NCI-H187 (cell line): ENCODE measurements around the gene KCTD4.
"Not testable (repeated sequence)": the region's sequence is repeated elsewhere in the genome, so short reads cannot be mapped to it uniquely, and the experiment has no call there.

Experiments
- DNase-seq, 2 experiments: peaks; one replicate each; lab custom pipeline; 2025; lab: John Stamatoyannopoulos, UW

The KCTD4 gene

GRCh38 chr13:45200701-45201232 lies at the start of gene KCTD4:
TSS of gene KCTD4 (minus strand) at chr13:45201045. CDS start at chr13:45194567, 6,478 bp downstream.
- no peak for DNase-seq

- no peak for DNase-seq
Observed at GRCh38 chr13:45249662-45250061, 48.8 kb upstream of the KCTD4 start.

- not testable (repeated sequence) for DNase-seq
Observed at GRCh38 chr13:45244736-45245135, 43.9 kb upstream of the KCTD4 start.

GRCh38 chr13:45243077-45243476 lies 42.2 kb upstream of the KCTD4 start:
- DNase-seq = no peak

DNA sequence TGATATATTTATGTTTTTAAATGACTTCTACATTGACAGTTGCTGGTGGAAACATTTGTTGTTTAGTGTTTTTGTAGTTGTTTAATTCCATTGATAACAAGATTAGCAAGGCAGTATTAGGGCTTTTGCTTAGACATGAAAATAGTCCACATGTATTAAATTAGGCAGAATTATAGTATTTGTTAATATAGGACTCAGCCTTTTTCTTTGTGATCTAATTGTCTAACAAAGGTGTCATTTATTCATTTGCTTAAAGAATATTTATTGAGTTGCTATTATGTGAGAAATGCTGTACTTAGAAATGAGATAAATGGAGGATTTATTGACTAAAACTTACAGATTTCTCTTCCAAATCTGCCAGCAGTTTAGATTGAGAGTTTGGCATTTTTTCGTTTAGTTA lies 41.7 kb upstream of the KCTD4 start:
- DNase-seq = no peak

DNA sequence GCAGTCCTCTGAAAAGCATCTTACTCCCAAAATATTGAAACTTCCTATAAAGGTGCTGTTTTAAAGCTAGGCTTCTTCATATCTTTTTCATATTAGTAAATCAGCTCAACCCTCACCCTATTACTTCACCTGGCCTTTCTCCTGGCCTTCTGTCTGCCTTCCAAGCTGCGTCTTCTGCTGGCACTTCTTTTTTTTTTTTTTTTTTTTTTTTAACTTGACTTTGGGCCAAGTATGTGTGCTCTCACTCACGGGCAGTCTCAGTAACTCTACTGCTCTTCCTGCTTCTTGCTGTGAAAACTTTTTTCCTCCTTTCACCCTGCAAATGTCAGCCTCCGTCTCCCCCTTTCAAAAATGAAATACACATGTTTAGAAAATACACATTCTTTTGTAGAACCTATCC lies 41.2 kb upstream of the KCTD4 start:
- DNase-seq = no peak

DNA sequence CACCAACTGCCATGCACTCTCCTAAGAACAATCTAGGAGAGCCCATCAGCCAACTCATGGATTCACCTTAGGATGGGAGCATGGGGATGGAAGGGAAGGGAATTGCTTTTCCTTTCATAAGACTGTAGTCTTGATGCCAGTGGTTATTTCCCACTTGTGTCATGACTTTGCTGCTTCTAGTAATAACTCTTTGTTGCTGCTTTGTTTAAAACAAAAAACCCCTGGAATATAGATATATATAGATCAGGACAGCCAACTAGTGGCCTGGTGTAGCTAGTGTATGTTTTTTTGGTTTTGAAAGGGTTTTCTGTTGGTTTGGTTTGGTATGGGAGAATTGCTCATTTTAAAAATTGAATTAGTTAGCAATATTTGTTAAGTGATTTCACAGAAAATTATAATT lies 39.3 kb upstream of the KCTD4 start:
- no peak for DNase-seq

GRCh38 chr13:45238945-45239795 lies 38.3 kb upstream of the KCTD4 start:
- no peak for DNase-seq

DNA sequence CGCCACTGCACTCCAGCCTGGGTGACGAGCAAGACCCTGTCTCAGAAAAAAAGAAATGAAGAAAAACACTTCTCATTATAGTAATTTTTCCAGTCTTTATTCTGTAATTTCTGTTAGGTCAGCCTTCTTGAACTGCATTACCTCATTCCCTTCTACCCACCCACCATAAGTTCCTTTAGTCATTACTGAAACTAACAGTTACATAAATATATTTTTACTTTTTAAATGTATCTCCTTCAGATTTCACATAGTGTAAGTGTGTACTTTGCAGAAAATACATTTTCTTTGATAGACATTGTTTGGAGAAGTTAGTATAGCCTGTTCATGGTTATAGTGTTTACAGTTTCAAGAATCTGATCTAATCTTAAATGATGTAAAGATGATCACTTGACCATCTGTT lies 31.7 kb upstream of the KCTD4 start:
- no peak for DNase-seq

- DNase-seq = no peak
Observed at GRCh38 chr13:45231722-45232121, 30.9 kb upstream of the KCTD4 start.

DNA sequence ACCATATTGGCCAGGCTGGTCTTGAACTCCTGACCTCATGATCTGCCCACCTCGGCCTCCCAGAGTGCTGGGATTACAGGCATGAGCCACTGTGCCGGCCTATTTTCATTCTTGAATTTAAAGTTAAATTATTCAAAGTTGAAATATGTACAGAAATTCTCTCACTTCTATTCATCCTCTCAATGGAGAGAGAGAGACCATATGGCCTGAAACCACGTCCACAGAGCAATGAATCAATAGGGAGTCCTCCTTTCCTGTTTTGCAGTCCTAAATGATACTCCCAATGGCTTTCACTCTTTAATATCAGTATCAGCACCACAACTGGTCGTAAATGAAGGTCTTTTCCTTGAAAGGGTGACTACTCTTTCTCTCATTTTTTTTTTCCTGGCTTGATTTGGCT lies 30.5 kb upstream of the KCTD4 start:
- no peak for DNase-seq

DNA sequence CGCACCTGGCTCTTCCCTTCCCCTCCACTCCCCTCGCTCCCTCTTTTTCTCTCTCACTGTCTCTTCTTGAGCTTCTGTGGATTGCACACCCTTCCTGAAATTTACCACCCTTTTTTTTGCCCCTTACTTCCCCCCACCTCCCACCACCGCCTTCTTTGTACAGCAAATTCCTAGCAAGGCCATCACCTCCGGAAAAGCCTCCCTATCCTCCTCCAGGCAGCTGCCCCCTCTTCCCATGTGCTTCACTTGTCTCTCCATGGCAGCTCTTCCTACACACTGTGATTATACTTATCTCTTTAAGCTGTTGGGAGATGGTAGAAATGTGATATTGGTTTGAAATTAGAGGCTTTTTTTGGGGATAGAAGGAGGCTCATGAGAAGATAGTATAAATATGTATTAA lies 28.3 kb upstream of the KCTD4 start:
- no peak for DNase-seq

DNA sequence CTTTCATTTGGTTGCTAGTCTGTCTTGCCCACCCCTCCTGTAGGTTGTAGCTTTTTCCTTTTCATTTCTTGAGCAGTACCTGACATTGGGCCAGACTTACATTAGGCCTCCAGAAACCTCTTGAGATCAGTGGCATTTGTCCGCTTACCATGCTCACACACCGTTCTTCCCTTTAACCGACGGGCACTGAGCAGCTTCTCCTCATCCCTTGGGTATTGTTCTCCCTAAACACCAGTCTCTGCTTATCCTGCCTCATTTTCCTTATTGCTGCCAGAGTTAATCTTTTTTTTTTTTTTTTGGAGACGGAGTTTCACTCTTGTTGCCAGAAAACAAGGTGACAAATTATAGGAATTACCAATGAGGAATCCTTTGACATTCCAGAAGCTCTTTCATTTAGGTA lies 27.2 kb upstream of the KCTD4 start:
- no peak for DNase-seq

DNA sequence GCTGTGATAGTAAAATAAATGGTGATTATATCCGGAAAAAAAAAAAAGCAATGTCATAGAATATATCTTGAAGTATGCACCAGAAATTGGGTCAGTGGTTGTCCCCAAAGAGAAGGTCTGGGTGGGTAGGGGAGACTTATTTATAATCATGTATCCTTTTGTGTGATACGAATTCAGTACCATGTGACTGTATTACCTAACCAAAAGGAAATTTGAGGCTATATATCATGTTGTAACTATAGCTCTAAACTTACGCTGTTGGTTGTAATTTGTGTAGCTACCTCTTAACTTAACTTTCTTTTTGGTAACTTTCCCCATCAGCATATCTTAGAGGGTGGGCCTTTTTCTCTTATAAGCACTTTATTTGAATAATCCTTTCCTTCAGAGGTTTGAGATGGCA lies 25.2 kb upstream of the KCTD4 start:
- no peak for DNase-seq

DNA sequence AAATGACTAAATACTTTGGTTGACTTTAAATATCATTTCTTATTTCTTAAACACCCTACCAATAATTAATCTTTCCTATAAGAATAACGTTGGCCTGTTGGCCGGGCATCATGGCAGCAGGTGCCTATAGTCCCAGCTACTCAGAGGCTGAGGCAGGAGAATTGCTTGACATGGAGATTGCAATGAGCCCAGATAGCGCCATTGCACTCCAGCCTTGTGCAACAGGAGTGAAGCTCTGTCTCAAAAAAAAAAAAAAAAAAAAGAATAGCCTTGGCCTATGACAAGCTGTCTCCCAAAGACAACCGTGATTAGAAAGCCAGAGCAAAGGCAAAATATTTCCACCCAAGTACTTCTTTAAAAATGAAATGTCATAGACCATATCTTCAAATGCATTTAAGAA lies 24.5 kb upstream of the KCTD4 start:
- no peak for DNase-seq

GRCh38 chr13:45224176-45224575 lies 23.3 kb upstream of the KCTD4 start:
- no peak for DNase-seq

- DNase-seq = no peak
Observed at GRCh38 chr13:45222919-45223318, 22.1 kb upstream of the KCTD4 start.

DNA sequence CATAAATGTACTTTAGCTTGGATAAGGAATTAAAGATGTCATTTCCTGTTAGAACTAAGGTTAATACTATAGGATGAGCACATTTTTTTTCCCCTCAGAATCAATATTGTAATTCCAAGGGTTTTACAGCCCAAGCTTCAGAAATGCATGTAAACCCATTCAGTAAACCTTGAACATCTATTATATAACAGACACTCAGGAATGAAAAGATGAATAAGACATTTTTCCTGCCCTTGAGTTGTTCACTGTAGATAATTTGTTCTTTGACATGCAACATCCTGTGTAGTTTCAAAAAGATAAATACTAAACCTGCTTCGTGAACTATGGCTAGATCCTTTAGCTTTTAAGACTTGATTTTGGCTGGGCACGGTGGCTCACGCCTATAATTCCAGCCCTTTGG lies 21.7 kb upstream of the KCTD4 start:
- DNase-seq = no peak

DNA sequence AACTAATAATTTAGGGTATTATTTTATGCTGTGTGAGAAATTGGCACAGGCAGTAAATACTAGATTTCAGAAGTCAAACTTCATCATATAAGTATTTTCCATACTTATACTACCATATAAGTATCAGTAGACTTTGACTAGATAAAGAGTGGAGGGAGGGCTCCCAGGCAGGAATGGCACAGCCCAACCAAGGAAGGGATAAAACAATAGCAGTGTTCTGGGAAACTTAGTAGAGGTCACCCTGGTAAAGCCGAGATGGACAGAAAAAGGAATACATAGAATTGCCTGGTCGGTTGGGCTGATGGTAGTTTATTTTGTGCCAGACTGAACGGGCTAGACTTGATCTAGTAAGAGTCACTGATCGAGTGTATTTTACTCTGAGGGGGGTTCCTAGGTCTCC lies 19.6 kb upstream of the KCTD4 start:
- DNase-seq = no peak

DNA sequence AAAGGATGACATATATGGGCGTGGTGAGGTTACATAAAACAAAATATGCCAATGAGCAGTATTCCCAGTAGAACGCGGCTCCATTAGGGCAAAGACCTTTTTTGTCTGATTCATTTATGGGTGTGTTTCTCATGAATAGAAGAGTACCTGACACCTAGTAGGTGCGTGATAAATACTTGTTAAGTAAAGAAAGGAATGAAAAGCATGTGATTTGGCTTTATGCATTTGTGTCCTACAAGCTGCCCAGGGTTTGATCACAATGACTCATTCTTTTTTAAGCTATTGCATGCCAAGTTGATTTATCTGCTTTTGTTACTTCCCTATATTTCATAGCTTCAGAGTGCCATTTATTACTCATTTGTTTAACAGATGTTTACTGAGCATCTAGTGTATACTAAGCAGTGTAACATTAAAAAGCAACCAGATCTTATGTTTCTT lies 19.1 kb upstream of the KCTD4 start:
- DNase-seq = no peak

- DNase-seq = no peak
Observed at GRCh38 chr13:45219123-45219891, 18.5 kb upstream of the KCTD4 start.

GRCh38 chr13:45218689-45219088 lies 17.8 kb upstream of the KCTD4 start:
- no peak for DNase-seq

- DNase-seq = no peak
Observed at GRCh38 chr13:45216193-45216592, 15.3 kb upstream of the KCTD4 start.
